HUES48 (cell line): Measurements from ENCODE around the gene FBXW10B.
"Not testable (repeated sequence)": the region's sequence is repeated elsewhere in the genome, so short reads cannot be mapped to it uniquely, and the experiment has no call there.

Experiments used
- H3K27ac ChIP-seq: one replicate; pipeline ENCODE4 v1.7.0; 2013; ENCODE audit warnings: low read depth, low read length, inconsistent platforms
- H3K27me3 ChIP-seq: 2 replicates; pipeline ENCODE4 v1.6.1; 2013; ENCODE audit warnings: mild to moderate bottlenecking, low read length; ENCODE audit not compliant: control insufficient read depth, insufficient read depth
- H3K36me3 ChIP-seq: 2 replicates; pipeline ENCODE4 v1.6.1; 2013; ENCODE audit warnings: low read length; ENCODE audit not compliant: control insufficient read depth, insufficient read depth
- H3K4me1 ChIP-seq: 2 replicates; pipeline ENCODE4 v1.6.1; 2013; ENCODE audit warnings: mild to moderate bottlenecking, low read length; ENCODE audit not compliant: control insufficient read depth, insufficient read depth
- H3K4me3 ChIP-seq: 2 replicates; pipeline ENCODE4 v1.5.1; 2013; ENCODE audit warnings: mild to moderate bottlenecking, low read depth, low read length
- H3K9ac ChIP-seq: 2 replicates; pipeline ENCODE4 v1.6.1; 2013; ENCODE audit warnings: mild to moderate bottlenecking, low read depth, low read length, moderate library complexity
- H3K9me3 ChIP-seq: 2 replicates; pipeline ENCODE4 v1.6.1; 2013; ENCODE audit warnings: low read length; ENCODE audit not compliant: control insufficient read depth, insufficient read depth

The FBXW10B gene

GRCh38 chr17:15588017-15588416 lies 31.5 kb downstream of the FBXW10B start:
- not testable (repeated sequence) for H3K36me3 ChIP-seq, H3K27ac ChIP-seq, H3K27me3 ChIP-seq, H3K9me3 ChIP-seq, H3K4me3 ChIP-seq, H3K4me1 ChIP-seq, H3K9ac ChIP-seq

DNA sequence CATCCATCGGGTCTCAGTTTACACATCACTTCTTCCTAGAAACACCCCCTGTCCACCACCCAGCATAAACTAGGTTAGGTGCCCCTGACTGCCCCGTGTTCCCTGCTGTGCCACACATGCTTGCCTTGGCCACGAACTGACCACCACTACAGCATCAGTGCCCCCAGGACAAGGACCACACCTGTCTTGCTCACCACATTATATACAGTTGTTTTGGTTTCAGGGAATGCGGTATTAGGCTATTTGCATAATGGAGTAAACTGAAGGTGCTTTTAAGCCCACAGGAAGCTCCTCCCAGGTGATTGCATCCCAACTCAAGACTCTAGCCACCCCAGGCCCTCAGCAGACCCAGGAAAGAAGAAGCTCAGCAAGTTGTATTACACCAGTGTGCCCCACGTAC lies 36.2 kb downstream of the FBXW10B start:
- H3K9ac ChIP-seq, H3K27me3 ChIP-seq, H3K4me1 ChIP-seq, H3K9me3 ChIP-seq, H3K4me3 ChIP-seq, H3K27ac ChIP-seq, H3K36me3 ChIP-seq: not testable (repeated sequence)

DNA sequence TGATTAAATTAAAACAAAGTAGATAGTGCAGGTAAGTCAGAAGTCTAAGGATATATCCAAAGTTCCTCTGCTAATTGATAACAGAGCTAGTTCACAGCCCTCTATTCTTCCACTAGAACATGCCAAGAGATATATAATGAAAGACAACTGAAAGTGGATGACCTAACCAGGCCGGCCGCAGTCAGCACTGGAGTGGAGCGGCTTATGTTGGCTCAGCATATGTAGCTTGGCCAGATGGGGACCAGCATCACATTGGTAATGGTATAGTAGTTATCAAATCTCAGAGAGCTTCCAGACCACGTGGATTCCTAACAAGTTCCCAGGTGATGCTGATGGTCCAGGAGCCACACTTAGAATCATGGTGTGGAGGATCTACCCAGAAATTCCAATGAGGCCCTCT lies 38.0 kb downstream of the FBXW10B start:
- H3K9me3 ChIP-seq, H3K4me3 ChIP-seq, H3K36me3 ChIP-seq, H3K4me1 ChIP-seq, H3K27me3 ChIP-seq, H3K27ac ChIP-seq, H3K9ac ChIP-seq: not testable (repeated sequence)

DNA sequence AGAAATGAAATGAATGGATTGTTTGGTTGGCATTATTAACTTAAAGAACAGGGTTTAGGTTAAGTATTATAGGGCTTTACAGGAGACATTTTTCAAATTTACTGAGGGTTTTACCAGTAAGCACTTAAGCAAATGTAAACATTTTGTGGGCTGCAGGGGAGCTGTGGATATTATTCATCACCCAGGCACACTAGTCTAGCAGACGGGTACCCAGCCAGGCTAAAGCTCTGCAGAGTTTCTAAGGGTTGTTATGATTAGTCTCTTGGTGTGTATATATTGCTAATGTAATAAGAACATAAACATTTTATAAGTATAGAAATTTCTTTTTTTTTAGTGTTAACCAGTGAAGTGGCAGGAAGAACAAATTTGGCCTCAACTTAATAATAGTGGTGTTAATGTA lies 42.7 kb downstream of the FBXW10B start:
- H3K4me1 ChIP-seq, H3K9ac ChIP-seq, H3K27me3 ChIP-seq, H3K36me3 ChIP-seq, H3K27ac ChIP-seq, H3K4me3 ChIP-seq, H3K9me3 ChIP-seq: not testable (repeated sequence)

- not testable (repeated sequence) for H3K27me3 ChIP-seq, H3K9me3 ChIP-seq, H3K27ac ChIP-seq, H3K4me1 ChIP-seq, H3K4me3 ChIP-seq, H3K36me3 ChIP-seq, H3K9ac ChIP-seq
These were observed 44.8 kb downstream of the FBXW10B start for GRCh38 chr17:15574660-15575059.

- H3K27me3 ChIP-seq, H3K27ac ChIP-seq, H3K9ac ChIP-seq: not testable (repeated sequence)
These were observed 45.6 kb downstream of the FBXW10B start for GRCh38 chr17:15573870-15574269.

More at GRCh38 chr17:15573870-15574269, 45.6 kb downstream of the FBXW10B start:
- H3K4me3 ChIP-seq, H3K4me1 ChIP-seq, H3K36me3 ChIP-seq, H3K9me3 ChIP-seq: not testable (repeated sequence)
